Transverse colon (tissue), 4 donors: ENCODE results near the gene TTLL9. TPM values are rescaled to one million over a fixed set of nuclear protein-coding genes. Genes with fewer than 3 reads are reported as not detected.

Experiments used
- DNase-seq: peaks from one replicate; pipeline ENCODE4 v3.0.0-alpha.2; 2019
- H3K27ac ChIP-seq, 4 donors: fragments of 200-600 bp; sonication (generic); 2 replicates each; pipeline ENCODE4 v1.5.1; 2016 to 2018; ENCODE audit warnings: inconsistent platforms in 4 of 4
- H3K27me3 ChIP-seq: fragments of 200-600 bp; sonication (generic); 2 replicates; pipeline ENCODE4 v1.5.1; 2017; ENCODE audit warnings: inconsistent platforms
- H3K36me3 ChIP-seq, 4 donors: fragments of 200-600 bp; sonication (generic); 2 replicates each; pipeline ENCODE4 v1.5.1; 2017 to 2019; ENCODE audit warnings: inconsistent platforms in 4 of 4
- H3K4me1 ChIP-seq, 4 donors: fragments of 200-600 bp; sonication (generic); 2 replicates each; pipeline ENCODE4 v1.5.1; 2017 to 2020; ENCODE audit warnings: inconsistent platforms in 4 of 4
- H3K4me3 ChIP-seq, 4 donors: fragments of 200-600 bp; sonication (generic); 1 replicate in 1 of 4; 2 replicates in 3 of 4; pipeline versions ENCODE4 v1.5.1 to v1.6.1; 2017 to 2019; ENCODE audit warnings: inconsistent platforms in 4 of 4
- H3K9me3 ChIP-seq, 2 donors: fragments of 200-600 bp; sonication (generic); 2 replicates each; pipeline ENCODE4 v1.5.1; 2017 to 2019; ENCODE audit warnings: inconsistent platforms in 2 of 2
- CTCF ChIP-seq, 5 experiments: fragments of 200-600 bp in 3 of 5; fragments of 450-650 bp in 2 of 5; sonication (generic) in 3 of 5; IDR thresholded peaks; 1 replicate in 2 of 5; 2 replicates in 3 of 5; pipeline ENCODE4 v1.5.1; 2016 to 2017; ENCODE audit warnings: antibody characterized with exemption in 5 of 5, inconsistent platforms in 3 of 5, mild to moderate bottlenecking in 2 of 5, moderate library complexity in 1 of 5
- EP300 ChIP-seq: sonication (generic); formaldehyde crosslinking; IDR thresholded peaks from one replicate; pipeline ENCODE4 v1.6.1; 2017; ENCODE audit warnings: antibody characterized with exemption, low read depth
- POLR2A ChIP-seq: fragments of 450-650 bp; IDR thresholded peaks from one replicate; pipeline ENCODE4 v1.6.1; 2016; ENCODE audit warnings: antibody characterized with exemption, mild to moderate bottlenecking, moderate library complexity
- POLR2AphosphoS5 ChIP-seq, 3 donors: sonication (generic); formaldehyde crosslinking; IDR thresholded peaks; one replicate each; pipeline ENCODE4 v1.6.1; 2016; ENCODE audit warnings: antibody characterized with exemption in 3 of 3
- WGBS, 2 donors: methylation state at CpG; one replicate each; pipeline ENCODE4 v1.1.5; 2018; ENCODE audit warnings: low coverage in 1 of 2; 5-methylcytosine and 5-hydroxymethylcytosine counted together
- in situ Hi-C, 4 donors: fragments of 200-750 bp; cut with MboI; loops; one replicate each; pipeline versions ENCODE4 v1.15.0 to v1.15.1; 2017; ENCODE audit warnings: low sequenced_read_pairs in 3 of 4, low pct_ligation_motif_present in 1 of 4, low pct_unique_long_range_greater_than_20kb in 1 of 4
- intact Hi-C: fragments of 100-400 bp; cut with DNase I; formaldehyde crosslinking; loops from one replicate; pipeline ENCODE4 v1.15.1; 2023; ENCODE audit warnings: low total_unique reads
- total RNA-seq, 4 donors: library from RNA; depleted of rRNA; stranded (reverse); fragments of >200 nt; gene quantifications; one replicate each; pipeline ENCODE4 v1.1.0, GENCODE V29; 2016

Gene TTLL9
- total RNA-seq, 4 donors from 2014 or later = not detected

DNA sequence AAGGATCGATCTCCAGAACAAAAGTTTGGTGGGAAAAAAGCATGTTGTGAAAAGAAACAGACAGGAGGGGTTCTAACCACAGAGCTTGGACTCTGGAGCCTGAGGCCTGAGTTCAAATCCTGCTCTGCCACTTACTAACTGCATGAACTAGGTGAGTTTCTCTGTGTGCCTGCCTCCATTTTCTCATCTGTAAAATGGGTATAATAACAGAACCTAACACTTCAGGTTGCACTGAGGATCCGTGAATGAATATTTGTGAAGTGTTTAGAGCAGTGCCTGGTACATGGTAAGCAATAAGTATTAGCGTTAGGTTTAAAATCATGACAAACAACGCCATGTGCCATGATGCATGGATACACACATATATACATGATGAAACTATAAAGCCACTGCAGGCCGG is 36.6 kb downstream of the TTLL9 start:
- TF ChIP-seq POLR2AphosphoS5 (IDR thresholded peaks at IDR 0.05) (no peak), CTCF (IDR thresholded peaks at IDR 0.05) (no peak), EP300 (no peak), POLR2A (no peak)
- Histone ChIP-seq H3K27me3 (no peaks in the 10 kb centered on the region), H3K9me3 (no peaks in the 10 kb centered on the region), H3K27ac (no peak overlapping the region), H3K36me3 (no peaks in the 10 kb centered on the region), H3K4me1 (no peaks in the 10 kb centered on the region), H3K4me3 (no peak overlapping the region)
- 83 to 94% methylated on average over 4 to 5 of the region's 5 CpGs for WGBS, 2 donors
- in situ Hi-C loops = no loop called here
- intact Hi-C loops = no loop called here
- no peak for DNase-seq

GRCh38 chr20:31908016-31908415 is 37.6 kb downstream of the TTLL9 start:
- intact Hi-C loops = no loop called here
- TF ChIP-seq POLR2AphosphoS5 (IDR thresholded peaks at IDR 0.05) (no peak), CTCF (IDR thresholded peaks at IDR 0.05) (no peak), EP300 (no peak), POLR2A (no peak)
- no peak overlapping the region for H3K27ac ChIP-seq
- no peak for DNase-seq
- no peaks in the 10 kb centered on the region for H3K4me1 ChIP-seq
- H3K27me3 ChIP-seq = no peaks in the 10 kb centered on the region
- in situ Hi-C loops = no loop called here
- no peaks in the 10 kb centered on the region for H3K36me3 ChIP-seq
- no peak overlapping the region for H3K4me3 ChIP-seq
- 87% methylated on average over 5 of the region's 5 CpGs; no CpG with 5 or more reads in 1 of the 2 donors for WGBS, 2 donors
- no peaks in the 10 kb centered on the region for H3K9me3 ChIP-seq

GRCh38 chr20:31908424-31908823 is 38.0 kb downstream of the TTLL9 start:
- no peaks in the 10 kb centered on the region for H3K9me3 ChIP-seq
- WGBS, 2 donors = 76 to 100% methylated on average over 2 to 11 of the region's 11 CpGs
- no peak for TF ChIP-seq POLR2A
- no peak for TF ChIP-seq EP300
- TF ChIP-seq POLR2AphosphoS5 (IDR thresholded peaks at IDR 0.05) = no peak
- no peak for TF ChIP-seq CTCF (IDR thresholded peaks at IDR 0.05)
- in situ Hi-C loops = no loop called here
- no peaks in the 10 kb centered on the region for H3K36me3 ChIP-seq
- H3K27me3 ChIP-seq = no peaks in the 10 kb centered on the region
- H3K4me3 ChIP-seq = no peak overlapping the region
- intact Hi-C loops = no loop called here
- no peaks in the 10 kb centered on the region for H3K4me1 ChIP-seq
- H3K27ac ChIP-seq = no peak overlapping the region
- no peak for DNase-seq

DNA sequence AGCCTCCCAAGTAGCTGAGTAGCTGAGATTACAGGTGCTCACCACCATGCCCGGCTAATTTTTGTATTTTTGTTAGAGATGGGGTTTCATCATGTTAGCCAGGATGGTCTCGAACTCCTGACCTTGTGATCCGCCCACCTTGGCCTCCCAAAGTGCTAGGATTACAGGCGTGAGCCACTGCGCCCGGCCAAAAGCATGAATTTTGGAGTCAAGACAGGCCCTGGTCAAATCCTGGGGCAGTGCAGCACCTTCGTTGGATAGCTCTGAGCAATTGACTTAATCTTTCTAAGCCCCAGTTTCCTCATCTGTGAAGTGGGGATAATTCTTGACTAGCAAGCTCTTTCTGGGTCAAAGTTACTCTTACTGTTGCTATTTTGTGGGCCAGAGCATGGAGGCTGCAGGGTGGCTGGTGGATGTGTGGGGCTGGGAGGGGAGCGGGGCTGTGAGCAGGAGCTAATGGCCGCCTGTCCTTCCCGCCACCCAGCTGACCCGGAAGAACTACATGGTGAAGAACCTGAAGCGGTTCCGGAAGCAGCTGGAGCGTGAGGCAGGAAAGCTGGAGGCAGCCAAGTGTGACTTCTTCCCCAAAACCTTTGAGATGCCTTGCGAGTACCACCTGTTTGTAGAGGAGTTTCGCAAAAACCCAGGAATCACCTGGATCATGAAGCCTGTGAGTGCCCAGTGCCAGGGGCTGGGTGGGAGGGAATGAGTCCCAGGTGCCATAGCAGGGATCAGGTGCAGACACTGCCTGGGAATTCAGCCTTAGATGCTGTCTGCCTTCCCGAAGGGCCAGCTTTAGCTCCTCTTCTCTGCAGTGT is 39.0 kb downstream of the TTLL9 start:
- no peak overlapping the region for H3K4me3 ChIP-seq
- no peaks in the 10 kb centered on the region for H3K4me1 ChIP-seq
- intact Hi-C loops = no loop called here
- no peak for DNase-seq
- H3K27me3 ChIP-seq = no peaks in the 10 kb centered on the region
- H3K36me3 ChIP-seq = no peaks in the 10 kb centered on the region
- H3K9me3 ChIP-seq = no peaks in the 10 kb centered on the region
- WGBS, 2 donors = 87% methylated on average over 17 of the region's 17 CpGs; no CpG with 5 or more reads in 1 of the 2 donors
- in situ Hi-C loops = no loop called here
- H3K27ac ChIP-seq = no peak overlapping the region
- no peak for TF ChIP-seq POLR2A
- TF ChIP-seq EP300 = no peak
- TF ChIP-seq CTCF (IDR thresholded peaks at IDR 0.05) = no peak
- TF ChIP-seq POLR2AphosphoS5 (IDR thresholded peaks at IDR 0.05) = no peak
